Erythroblast (primary cell): ENCODE results near the gene POLL.

ENCODE experiments used
- GATA1 ChIP-seq: IDR thresholded peaks from 2 replicates; pipeline ENCODE4 v1.6.1; 2011; ENCODE audit warnings: low read depth, mild to moderate bottlenecking, control low read depth, low read length, moderate library complexity
- POLR2A ChIP-seq: IDR thresholded peaks from 2 replicates; pipeline ENCODE4 v1.6.1; 2011; ENCODE audit warnings: mild to moderate bottlenecking, low read length

- TF ChIP-seq POLR2A (no peak), GATA1 (no peak)
Measured at GRCh38 chr10:101613646-101614045, 25.6 kb upstream of the POLL start.
